Fibroblast of skin of back (primary cell): Measurements from ENCODE around the gene RBM10.
A peak's percentile ranks its signal among the peaks of the same experiment; 100 is the strongest.

ENCODE experiments used
- DNase-seq: peaks from one replicate; pipeline ENCODE4 v3.0.0-alpha.2; 2013

RBM10 gene

GRCh38 chrX:47218920-47219815 is 74.1 kb downstream of the RBM10 start:
- DNase-seq = peak; percentile 17

- no peak for DNase-seq
Measured at GRCh38 chrX:47221756-47222155, 76.7 kb downstream of the RBM10 start.

GRCh38 chrX:47222751-47223350 is 77.8 kb downstream of the RBM10 start:
- no peak for DNase-seq

GRCh38 chrX:47223476-47224250 is 78.6 kb downstream of the RBM10 start:
- DNase-seq = no peak

GRCh38 chrX:47224266-47224895 is 79.4 kb downstream of the RBM10 start:
- no peak for DNase-seq

GRCh38 chrX:47224896-47225290 is 79.9 kb downstream of the RBM10 start:
- DNase-seq = no peak

GRCh38 chrX:47226071-47226470 is 81.0 kb downstream of the RBM10 start:
- no peak for DNase-seq

GRCh38 chrX:47226531-47227333 is 81.7 kb downstream of the RBM10 start:
- DNase-seq = no peak

- no peak for DNase-seq
Measured at GRCh38 chrX:47227334-47227583, 82.2 kb downstream of the RBM10 start.

GRCh38 chrX:47228550-47229270 is 83.7 kb downstream of the RBM10 start:
- DNase-seq = no peak

GRCh38 chrX:47229427-47229826 is 84.4 kb downstream of the RBM10 start:
- no peak for DNase-seq

GRCh38 chrX:47230136-47230868 is 85.3 kb downstream of the RBM10 start:
- no peak for DNase-seq

GRCh38 chrX:47231167-47231566 is 86.1 kb downstream of the RBM10 start:
- DNase-seq = no peak

- DNase-seq = no peak
Measured at GRCh38 chrX:47232197-47232802, 87.3 kb downstream of the RBM10 start.

- peak; percentile 48 for DNase-seq
Measured at GRCh38 chrX:47232803-47233332, 87.8 kb downstream of the RBM10 start, which contains the start of gene USP11. Gene USP11 (plus strand): TSS chrX:47233009. CDS start chrX:47233044, 35 bp downstream.

GRCh38 chrX:47233333-47234113 is 88.5 kb downstream of the RBM10 start:
- DNase-seq = peak; percentile 94

- DNase-seq = no peak
Measured at GRCh38 chrX:47234583-47234982, 89.6 kb downstream of the RBM10 start.

- DNase-seq = no peak
Measured at GRCh38 chrX:47235691-47236103, 90.7 kb downstream of the RBM10 start.
